Gastrocnemius medialis (tissue), 4 donors: ENCODE results near the gene ELMO1. TPM values are rescaled to one million over a fixed set of nuclear protein-coding genes. Genes with fewer than 3 reads are reported as not detected.

Experiments used
- ATAC-seq, 2 donors: fragments of 150-250 bp; one replicate each; pipeline ENCODE4 v1.9.1; 2016
- DNase-seq, 2 donors: peaks; one replicate each; pipeline ENCODE4 v3.0.0-alpha.2; 2019
- H3K27ac ChIP-seq, 4 donors: fragments of 200-600 bp; sonication (generic); 1 replicate in 1 of 4; 2 replicates in 3 of 4; pipeline ENCODE4 v1.5.1; 2016 to 2018; ENCODE audit warnings: mild to moderate bottlenecking in 2 of 4, moderate library complexity in 1 of 4
- H3K27me3 ChIP-seq, 3 donors: fragments of 200-600 bp; sonication (generic) in 2 of 3; 1 replicate in 1 of 3; 2 replicates in 2 of 3; pipeline versions ENCODE4 v1.5.1 to v1.6.0; 2016 to 2019; ENCODE audit warnings: mild to moderate bottlenecking in 1 of 3, moderate library complexity in 1 of 3
- H3K36me3 ChIP-seq, 2 donors: fragments of 200-600 bp; sonication (generic) in 1 of 2; one replicate each; pipeline ENCODE4 v1.5.1; 2017 to 2018
- H3K4me1 ChIP-seq, 2 donors: fragments of 200-600 bp; sonication (generic) in 1 of 2; one replicate each; pipeline ENCODE4 v1.5.1; 2016 to 2017; ENCODE audit warnings: mild to moderate bottlenecking in 2 of 2
- H3K4me3 ChIP-seq, 4 donors: fragments of 200-600 bp; sonication (generic) in 3 of 4; 1 replicate in 1 of 4; 2 replicates in 3 of 4; pipeline ENCODE4 v1.5.1; 2016 to 2019; ENCODE audit warnings: mild to moderate bottlenecking in 2 of 4
- H3K9me3 ChIP-seq, 3 donors: fragments of 200-600 bp; sonication (generic) in 2 of 3; 1 replicate in 1 of 3; 2 replicates in 2 of 3; pipeline ENCODE4 v1.5.1; 2016 to 2019
- CTCF ChIP-seq, 5 experiments: fragments of 450-650 bp in 3 of 5; fragments of 200-600 bp in 2 of 5; sonication (generic) in 2 of 5; IDR thresholded peaks in 4 of 5; conservative IDR thresholded peaks in 1 of 5; 1 replicate in 4 of 5; 2 replicates in 1 of 5; pipeline ENCODE4 v1.5.1; 2016 to 2019; ENCODE audit warnings: antibody characterized with exemption in 5 of 5, mild to moderate bottlenecking in 3 of 5, moderate library complexity in 3 of 5
- POLR2A ChIP-seq, 2 donors: fragments of 450-650 bp; IDR thresholded peaks; one replicate each; pipeline ENCODE4 v1.6.1; 2017; ENCODE audit warnings: antibody characterized with exemption in 2 of 2, mild to moderate bottlenecking in 2 of 2, moderate library complexity in 2 of 2
- in situ Hi-C, 4 donors: fragments of 200-750 bp; cut with MboI; loops; one replicate each; pipeline versions ENCODE4 v1.15.0 to v1.8.0; 2017; ENCODE audit warnings: low sequenced_read_pairs in 4 of 4
- intact Hi-C: fragments of 100-400 bp; cut with DNase I; formaldehyde crosslinking; loops from one replicate; pipeline ENCODE4 v1.15.1; 2023; ENCODE audit warnings: low total_unique reads
- total RNA-seq, 4 donors: library from RNA; depleted of rRNA; stranded (reverse); fragments of >200 nt; gene quantifications; one replicate each; pipeline versions ENCODE4 v1.1.0 to v1.2.3, GENCODE V29; 2016

The ELMO1 gene
- total RNA-seq, 4 donors from 2014 or later, result 8.4 to 18.9 (median 14.6) TPM

- Histone ChIP-seq H3K4me3 (no peak overlapping the region), H3K36me3 (no peaks in the 10 kb centered on the region), H3K27ac (no peak overlapping the region), H3K27me3 (no peaks in the 10 kb centered on the region), H3K9me3 (no peaks in the 10 kb centered on the region), H3K4me1 (peaks cover 0 to 12% of the 10 kb centered on the region in 2 donors)
- DNase-seq (no peak), ATAC-seq (no peak)
- in situ Hi-C loops, result no loop called here
- intact Hi-C loops, result loop anchor here (2.0 to 5.0 kb wide), 2 partner anchors 217 to 232 kb away; no protein-coding TSS in a partner anchor
- no peak for TF ChIP-seq POLR2A (IDR thresholded peaks at IDR 0.05)
- no peak for TF ChIP-seq CTCF (IDR thresholded peaks at IDR 0.05 in 4 of 5, conservative IDR thresholded peaks at IDR 0.05 in 1 of 5)
Observed at GRCh38 chr7:36965625-36966024, 483.0 kb downstream of the ELMO1 start.

- Histone ChIP-seq H3K27me3 (no peaks in the 10 kb centered on the region), H3K27ac (no peak overlapping the region), H3K4me3 (no peak overlapping the region), H3K36me3 (no peaks in the 10 kb centered on the region), H3K4me1 (peaks cover 0 to 12% of the 10 kb centered on the region in 2 donors), H3K9me3 (no peaks in the 10 kb centered on the region)
- intact Hi-C loops, result no loop called here
- in situ Hi-C loops, result loop anchor here in 1 of 4 donors (5.0 kb wide), 1 partner anchor 218 kb away; no protein-coding TSS in a partner anchor
- ATAC-seq (no peak), DNase-seq (no peak)
- TF ChIP-seq CTCF (IDR thresholded peaks at IDR 0.05 in 4 of 5, conservative IDR thresholded peaks at IDR 0.05 in 1 of 5) (no peak), POLR2A (IDR thresholded peaks at IDR 0.05) (no peak)
Observed at GRCh38 chr7:36964297-36964696, 484.4 kb downstream of the ELMO1 start.

- DNase-seq (no peak), ATAC-seq (no peak)
- intact Hi-C loops (no loop called here), in situ Hi-C loops (loop anchor here in 1 of 4 donors (5.0 kb wide), 1 partner anchor 220 kb away; no protein-coding TSS in a partner anchor)
- no peaks in the 10 kb centered on the region for H3K27me3 ChIP-seq
- H3K9me3 ChIP-seq, result no peaks in the 10 kb centered on the region
- peaks cover 0 to 9% of the 10 kb centered on the region in 2 donors for H3K4me1 ChIP-seq
- no peak for TF ChIP-seq CTCF (IDR thresholded peaks at IDR 0.05 in 4 of 5, conservative IDR thresholded peaks at IDR 0.05 in 1 of 5)
- TF ChIP-seq POLR2A (IDR thresholded peaks at IDR 0.05), result no peak
- H3K4me3 ChIP-seq, result no peak overlapping the region
- H3K27ac ChIP-seq, result no peak overlapping the region
- H3K36me3 ChIP-seq, result no peaks in the 10 kb centered on the region
Observed at GRCh38 chr7:36962367-36962766, 486.3 kb downstream of the ELMO1 start.

GRCh38 chr7:36961693-36962092 lies 487.0 kb downstream of the ELMO1 start:
- H3K9me3 ChIP-seq, result no peaks in the 10 kb centered on the region
- peaks cover 0 to 5% of the 10 kb centered on the region in 2 donors for H3K4me1 ChIP-seq
- in situ Hi-C loops (loop anchor here in 1 of 4 donors (5.0 kb wide), 1 partner anchor 221 kb away; no protein-coding TSS in a partner anchor), intact Hi-C loops (no loop called here)
- H3K27me3 ChIP-seq, result no peaks in the 10 kb centered on the region
- no peak overlapping the region for H3K4me3 ChIP-seq
- no peak overlapping the region for H3K27ac ChIP-seq
- no peak for DNase-seq
- TF ChIP-seq CTCF (IDR thresholded peaks at IDR 0.05 in 4 of 5, conservative IDR thresholded peaks at IDR 0.05 in 1 of 5) (no peak), POLR2A (IDR thresholded peaks at IDR 0.05) (no peak)
- ATAC-seq, result no peak
- H3K36me3 ChIP-seq, result no peaks in the 10 kb centered on the region

- intact Hi-C loops (no loop called here), in situ Hi-C loops (loop anchor here in 1 of 4 donors (5.0 kb wide), 1 partner anchor 221 kb away; no protein-coding TSS in a partner anchor)
- Histone ChIP-seq H3K36me3 (no peaks in the 10 kb centered on the region), H3K4me1 (peaks cover 0 to 5% of the 10 kb centered on the region in 2 donors), H3K27ac (no peak overlapping the region), H3K9me3 (no peaks in the 10 kb centered on the region), H3K27me3 (no peaks in the 10 kb centered on the region), H3K4me3 (no peak overlapping the region)
- no peak for ATAC-seq
- no peak for DNase-seq
- TF ChIP-seq POLR2A (IDR thresholded peaks at IDR 0.05) (no peak), CTCF (IDR thresholded peaks at IDR 0.05 in 4 of 5, conservative IDR thresholded peaks at IDR 0.05 in 1 of 5) (no peak)
Observed at GRCh38 chr7:36961097-36961496, 487.6 kb downstream of the ELMO1 start.
